SK-N-SH (cell line): ENCODE measurements around the gene MAP3K19.

Experiments used
- CTCF ChIP-seq: fragments of 200-600 bp; sonication (generic); IDR thresholded peaks from 2 replicates; pipeline ENCODE4 v1.6.1; 2017; ENCODE audit warnings: antibody characterized with exemption, mild to moderate bottlenecking, moderate library complexity
- EP300 ChIP-seq, 2 experiments: IDR thresholded peaks; 2 replicates each; pipeline versions ENCODE4 v1.4.0 to v1.6.1; 2012; ENCODE audit warnings: borderline replicate concordance in 1 of 2, low read depth in 1 of 2, low read length in 1 of 2
- FOXM1 ChIP-seq: IDR thresholded peaks from 2 replicates; pipeline ENCODE4 v1.4.0; 2012; ENCODE audit warnings: low read depth, mild to moderate bottlenecking
- MEF2A ChIP-seq: IDR thresholded peaks from 2 replicates; pipeline ENCODE4 v1.4.0; 2012; ENCODE audit warnings: low read depth, borderline replicate concordance
- NFIC ChIP-seq: IDR thresholded peaks from 2 replicates; pipeline ENCODE4 v1.4.0; 2012; ENCODE audit warnings: borderline replicate concordance
- POLR2AphosphoS5 ChIP-seq: IDR thresholded peaks from 2 replicates; pipeline ENCODE4 v1.6.1; 2012; ENCODE audit warnings: low read depth, low read length
- TEAD4 ChIP-seq: IDR thresholded peaks from 2 replicates; pipeline ENCODE4 v1.4.0; 2012; ENCODE audit warnings: mild to moderate bottlenecking, borderline replicate concordance; ENCODE audit not compliant: insufficient read depth
- USF2 ChIP-seq: fragments of 150-350 bp; IDR thresholded peaks from 2 replicates; pipeline ENCODE4 v1.6.1; 2017; ENCODE audit warnings: antibody characterized with exemption, low read length, low read depth, borderline replicate concordance

- TF ChIP-seq EP300 (IDR thresholded peaks at IDR 0.05; ENCODE audit: borderline replicate concordance in 1 of 2, low read depth in 1 of 2, low read length in 1 of 2) (no peak), CTCF (no peak), TEAD4 (no peak), POLR2AphosphoS5 (no peak), FOXM1 (no peak), NFIC (no peak), USF2 (no peak), MEF2A (no peak)
Measured at GRCh38 chr2:134980639-134981038, 66.6 kb downstream of the MAP3K19 start.
